Measurements from ENCODE around the gene RDM1.
A peak's percentile ranks its signal among the peaks of the same experiment; 100 is the strongest.
"Not testable (repeated sequence)": the region's sequence is repeated elsewhere in the genome, so short reads cannot be mapped to it uniquely, and the experiment has no call there.

Gene RDM1

GRCh38 chr17:35930211-35931065 lies at the start of gene RDM1:
Gene RDM1, minus strand, starts transcription at chr17:35930773. Its CDS starts 46 bp downstream, at chr17:35930727.
- peak; percentile 25 for DNase-seq

- no peak for DNase-seq
These were observed 47.8 kb upstream of the RDM1 start for GRCh38 chr17:35978346-35978745.

- DNase-seq: no peak
These were observed 46.9 kb upstream of the RDM1 start for GRCh38 chr17:35977509-35977908.

- DNase-seq: no peak
These were observed 43.0 kb upstream of the RDM1 start for GRCh38 chr17:35973333-35974260.

GRCh38 chr17:35972945-35973332 lies 42.4 kb upstream of the RDM1 start:
- DNase-seq: no peak

- no peak for DNase-seq
These were observed 42.0 kb upstream of the RDM1 start for GRCh38 chr17:35972535-35972934.

- DNase-seq: no peak
These were observed 41.5 kb upstream of the RDM1 start for GRCh38 chr17:35972066-35972465.

- peak; percentile 88 for DNase-seq
These were observed 39.2 kb upstream of the RDM1 start for GRCh38 chr17:35969558-35970380.

- no peak for DNase-seq
These were observed 38.0 kb upstream of the RDM1 start for GRCh38 chr17:35968520-35969054.

GRCh38 chr17:35965272-35965671 lies 34.7 kb upstream of the RDM1 start:
- DNase-seq: no peak

- DNase-seq: no peak
These were observed 33.1 kb upstream of the RDM1 start for GRCh38 chr17:35963663-35964062.

GRCh38 chr17:35953720-35954119 lies 23.1 kb upstream of the RDM1 start:
- no peak for DNase-seq

- no peak for DNase-seq
These were observed 18.8 kb upstream of the RDM1 start for GRCh38 chr17:35949401-35949800.

GRCh38 chr17:35948092-35948491 lies 17.5 kb upstream of the RDM1 start:
- no peak for DNase-seq

GRCh38 chr17:35947156-35947585 lies 16.6 kb upstream of the RDM1 start:
- DNase-seq: peak; percentile 3

- DNase-seq: no peak
These were observed 13.6 kb upstream of the RDM1 start for GRCh38 chr17:35944151-35944550.

GRCh38 chr17:35943537-35943936 lies 13.0 kb upstream of the RDM1 start, which contains the start of gene LYZL6:
Gene LYZL6, minus strand, starts transcription at chr17:35943713. Its CDS starts 4,357 bp downstream, at chr17:35939356.
- DNase-seq: no peak

GRCh38 chr17:35942588-35943186 lies 12.1 kb upstream of the RDM1 start:
- no peak for DNase-seq

GRCh38 chr17:35938492-35938891 lies 7.9 kb upstream of the RDM1 start:
- not testable (repeated sequence) for DNase-seq

- DNase-seq: no peak
These were observed 5.5 kb upstream of the RDM1 start for GRCh38 chr17:35936063-35936462.

- no peak for DNase-seq
These were observed 4.2 kb upstream of the RDM1 start for GRCh38 chr17:35934760-35935159.

- DNase-seq: no peak
These were observed 2.0 kb upstream of the RDM1 start for GRCh38 chr17:35932586-35932985.

All from midbrain (tissue), 1 donor.